Upper lobe of left lung (tissue), 6 donors: ENCODE results near the gene GRK5. TPM values are rescaled to one million over a fixed set of nuclear protein-coding genes. Genes with fewer than 3 reads are reported as not detected.
"Not testable (repeated sequence)": the region's sequence is repeated elsewhere in the genome, so short reads cannot be mapped to it uniquely, and the experiment has no call there.

ENCODE experiments used
- ATAC-seq, 2 donors: fragments of 200-7000 bp; cut with Tn5 transposase; one replicate each; pipeline ENCODE4 v1.9.1; 2022; ENCODE audit warnings: mild to moderate bottlenecking in 2 of 2, moderate library complexity in 2 of 2; ENCODE audit not compliant: low FRiP score in 2 of 2
- DNase-seq, 2 donors: peaks; one replicate each; pipeline ENCODE4 v3.0.0-alpha.2; 2019 to 2020
- H3K27ac ChIP-seq, 4 donors: fragments of 200-600 bp; sonication (generic); one replicate each; pipeline ENCODE4 v1.5.1; 2016 to 2019
- H3K27me3 ChIP-seq, 4 donors: fragments of 200-600 bp; sonication (generic); one replicate each; pipeline ENCODE4 v1.5.1; 2017 to 2019
- H3K36me3 ChIP-seq, 4 donors: fragments of 200-600 bp; sonication (generic); one replicate each; pipeline ENCODE4 v1.5.1; 2016 to 2019
- H3K4me1 ChIP-seq, 4 donors: fragments of 200-600 bp; sonication (generic); one replicate each; pipeline ENCODE4 v1.5.1; 2018 to 2019
- H3K4me3 ChIP-seq, 4 donors: fragments of 200-600 bp; sonication (generic); one replicate each; pipeline ENCODE4 v1.5.1; 2017 to 2019; ENCODE audit warnings: mild to moderate bottlenecking in 2 of 4, moderate library complexity in 1 of 4
- H3K9me3 ChIP-seq, 4 donors: fragments of 200-600 bp; sonication (generic); one replicate each; pipeline ENCODE4 v1.5.1; 2018 to 2019
- EP300 ChIP-seq, 4 donors: sonication (generic); formaldehyde crosslinking; IDR thresholded peaks; one replicate each; pipeline ENCODE4 v1.5.1; 2017; ENCODE audit warnings: antibody characterized with exemption in 4 of 4, control low read depth in 2 of 4
- POLR2A ChIP-seq, 4 donors: fragments of 450-650 bp; IDR thresholded peaks; one replicate each; pipeline ENCODE4 v1.5.1; 2016 to 2017; ENCODE audit warnings: antibody characterized with exemption in 4 of 4, mild to moderate bottlenecking in 2 of 4
- POLR2AphosphoS5 ChIP-seq, 2 donors: sonication (generic); formaldehyde crosslinking; IDR thresholded peaks; one replicate each; pipeline ENCODE4 v1.5.1; 2017; ENCODE audit warnings: antibody characterized with exemption in 2 of 2
- WGBS, 2 donors: methylation state at CpG; one replicate each; pipeline ENCODE4 v1.1.5; 2017 to 2018; 5-methylcytosine and 5-hydroxymethylcytosine counted together
- total RNA-seq, 6 donors: library from RNA; depleted of rRNA in 4 of 6; stranded (reverse); fragments of >200 nt in 4 of 6; gene quantifications; one replicate each; pipeline versions ENCODE4 v1.1.0 to v1.2.1, GENCODE V29; 2016 to 2021
- TF ChIP-seq, protein P1 (sequence below), 6 experiments: fragments of 450-650 bp in 4 of 6; fragments of 200-600 bp in 2 of 6; sonication (generic) in 2 of 6; IDR thresholded peaks; one replicate each; pipeline ENCODE4 v1.5.1; 2016 to 2019; ENCODE audit warnings: antibody characterized with exemption in 6 of 6
- donor health status: DM: no; HTN: no; CAD: no; lungs with moderate emphysema.
- donor health status: DM: no; HTN: yes; CAD: no; lungs with severe emphysema.

GRK5 gene
- total RNA-seq, 6 donors from 2014 or later: 38.6 to 80.9 (median 61.1) TPM

DNA sequence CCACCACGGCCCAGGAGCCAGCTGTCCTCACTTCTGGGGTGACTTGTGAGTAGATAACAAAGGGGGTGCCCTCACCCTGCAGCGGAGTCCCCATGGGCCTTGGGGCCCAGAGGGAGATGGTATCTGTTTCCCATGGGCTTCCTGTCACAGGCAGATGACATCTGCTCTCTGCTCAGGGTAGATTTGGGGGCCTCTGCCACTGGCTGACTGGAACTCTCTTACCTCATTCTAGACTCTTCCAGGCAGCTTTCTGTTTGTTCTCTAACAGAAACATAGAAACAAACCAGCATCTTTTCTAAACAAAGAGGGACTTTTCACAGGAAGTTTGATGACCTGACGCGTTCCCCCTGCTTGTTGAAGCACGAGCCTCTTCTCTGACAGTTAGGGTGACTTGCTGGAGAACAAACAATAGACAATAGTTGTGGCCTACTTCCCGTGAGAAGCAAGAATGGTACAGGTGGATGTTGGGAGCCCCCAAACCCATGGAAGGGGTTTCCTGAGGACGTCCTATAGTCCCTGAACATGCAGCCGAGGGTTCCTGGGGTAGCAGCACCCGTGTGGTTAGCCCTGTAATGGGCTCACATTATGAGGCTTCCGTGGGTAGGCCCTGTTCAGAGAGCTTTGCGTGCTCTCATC is 61.6 kb downstream of the GRK5 start:
- H3K27ac ChIP-seq: peak overlapping the region; percentile 86 to 94 (median 88)
- TF ChIP-seq, protein P1, sequence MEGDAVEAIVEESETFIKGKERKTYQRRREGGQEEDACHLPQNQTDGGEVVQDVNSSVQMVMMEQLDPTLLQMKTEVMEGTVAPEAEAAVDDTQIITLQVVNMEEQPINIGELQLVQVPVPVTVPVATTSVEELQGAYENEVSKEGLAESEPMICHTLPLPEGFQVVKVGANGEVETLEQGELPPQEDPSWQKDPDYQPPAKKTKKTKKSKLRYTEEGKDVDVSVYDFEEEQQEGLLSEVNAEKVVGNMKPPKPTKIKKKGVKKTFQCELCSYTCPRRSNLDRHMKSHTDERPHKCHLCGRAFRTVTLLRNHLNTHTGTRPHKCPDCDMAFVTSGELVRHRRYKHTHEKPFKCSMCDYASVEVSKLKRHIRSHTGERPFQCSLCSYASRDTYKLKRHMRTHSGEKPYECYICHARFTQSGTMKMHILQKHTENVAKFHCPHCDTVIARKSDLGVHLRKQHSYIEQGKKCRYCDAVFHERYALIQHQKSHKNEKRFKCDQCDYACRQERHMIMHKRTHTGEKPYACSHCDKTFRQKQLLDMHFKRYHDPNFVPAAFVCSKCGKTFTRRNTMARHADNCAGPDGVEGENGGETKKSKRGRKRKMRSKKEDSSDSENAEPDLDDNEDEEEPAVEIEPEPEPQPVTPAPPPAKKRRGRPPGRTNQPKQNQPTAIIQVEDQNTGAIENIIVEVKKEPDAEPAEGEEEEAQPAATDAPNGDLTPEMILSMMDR (IDR thresholded peaks at IDR 0.05): no peak
- TF ChIP-seq POLR2AphosphoS5 (IDR thresholded peaks at IDR 0.05): peak; percentile 71 to 81
- no peak for TF ChIP-seq POLR2A (IDR thresholded peaks at IDR 0.05)
- TF ChIP-seq EP300 (IDR thresholded peaks at IDR 0.05): peak; percentile 50 to 92 (median 88)
- H3K27me3 ChIP-seq: no peaks in the 10 kb centered on the region
- ATAC-seq: no peak
- DNase-seq: no peak
- H3K4me1 ChIP-seq: peaks cover 65 to 87% (median 76%) of the 10 kb centered on the region in 4 donors
- WGBS, 2 donors: 49 to 60% methylated on average over 9 to 11 of the region's 11 CpGs
- H3K36me3 ChIP-seq: no peaks in the 10 kb centered on the region
- no peaks in the 10 kb centered on the region for H3K9me3 ChIP-seq
- H3K4me3 ChIP-seq: no peak overlapping the region

- H3K4me1 ChIP-seq: peaks cover 62 to 87% (median 76%) of the 10 kb centered on the region in 4 donors
These were observed 62.4 kb downstream of the GRK5 start for GRCh38 chr10:119269737-119270136.

GRCh38 chr10:119270762-119271366 is 63.5 kb downstream of the GRK5 start:
- ATAC-seq (peak; percentile 69 to 88), DNase-seq (peak; percentile 91 to 93)

More at GRCh38 chr10:119269737-119270136, 62.4 kb downstream of the GRK5 start:
- no peaks in the 10 kb centered on the region for H3K9me3 ChIP-seq
- no peaks in the 10 kb centered on the region for H3K27me3 ChIP-seq
- H3K36me3 ChIP-seq: no peaks in the 10 kb centered on the region
- peak overlapping the region; percentile 86 to 94 (median 88) for H3K27ac ChIP-seq
- DNase-seq (no peak), ATAC-seq (no peak)
- TF ChIP-seq EP300 (IDR thresholded peaks at IDR 0.05) (no peak), POLR2A (IDR thresholded peaks at IDR 0.05) (no peak), POLR2AphosphoS5 (IDR thresholded peaks at IDR 0.05) (no peak)
- TF ChIP-seq, protein P1 (IDR thresholded peaks at IDR 0.05): no peak
- WGBS, 2 donors: 75 to 87% methylated on average over 3 of the region's 3 CpGs
- no peak overlapping the region for H3K4me3 ChIP-seq

DNA sequence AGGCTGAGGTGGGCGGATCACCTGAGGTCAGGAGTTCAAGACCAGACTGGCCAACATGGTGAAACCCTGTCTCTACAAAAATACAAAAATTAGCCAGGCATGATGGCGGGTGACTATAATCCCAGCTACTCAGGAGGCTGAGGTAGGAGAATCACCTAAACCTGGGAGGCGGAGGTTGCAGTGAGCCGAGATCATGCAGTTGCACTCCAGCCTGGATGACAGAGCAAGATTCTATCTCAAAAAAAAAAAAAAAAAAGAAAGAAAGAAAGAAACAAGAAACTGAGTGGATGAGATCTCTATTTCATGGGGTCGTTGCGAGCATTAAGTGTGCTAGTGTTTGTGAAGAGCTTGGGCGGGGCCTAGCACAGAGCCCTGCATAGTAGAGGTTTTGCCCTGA is 65.0 kb downstream of the GRK5 start:
- not testable (repeated sequence) for H3K27me3 ChIP-seq, ATAC-seq, H3K9me3 ChIP-seq, H3K4me3 ChIP-seq, DNase-seq, H3K36me3 ChIP-seq
- H3K27ac ChIP-seq: peak overlapping the region; percentile 86 to 94 (median 88)
- H3K4me1 ChIP-seq: peaks cover 58 to 86% (median 80%) of the 10 kb centered on the region in 4 donors
- 85 to 87% methylated on average over 7 of the region's 7 CpGs for WGBS, 2 donors

More at GRCh38 chr10:119270762-119271366, 63.5 kb downstream of the GRK5 start:
- H3K9me3 ChIP-seq: no peaks in the 10 kb centered on the region
- TF ChIP-seq EP300 (IDR thresholded peaks at IDR 0.05) (peak in 2 of 4 donors; percentile 85 to 91), POLR2AphosphoS5 (IDR thresholded peaks at IDR 0.05) (peak; percentile 74 to 83), POLR2A (IDR thresholded peaks at IDR 0.05) (peak in 3 of 4 donors; percentile 36 to 43 (median 37))
- TF ChIP-seq, protein P1 (IDR thresholded peaks at IDR 0.05): no peak
- peaks cover 62 to 93% (median 83%) of the 10 kb centered on the region in 4 donors for H3K4me1 ChIP-seq
- H3K4me3 ChIP-seq: peak overlapping the region in 2 of 4 donors; percentile 5 to 14
- peak overlapping the region; percentile 86 to 94 (median 88) for H3K27ac ChIP-seq
- H3K36me3 ChIP-seq: no peaks in the 10 kb centered on the region
- 19 to 29% methylated on average over 15 to 18 of the region's 18 CpGs for WGBS, 2 donors
- no peaks in the 10 kb centered on the region for H3K27me3 ChIP-seq

GRCh38 chr10:119272736-119273135 is 65.4 kb downstream of the GRK5 start:
- WGBS, 2 donors: 89 to 93% methylated on average over 6 to 9 of the region's 9 CpGs
- Histone ChIP-seq H3K27me3 (no peaks in the 10 kb centered on the region), H3K27ac (peak overlapping the region; percentile 86 to 94 (median 88)), H3K9me3 (no peaks in the 10 kb centered on the region), H3K4me3 (no peak overlapping the region), H3K4me1 (peaks cover 54 to 82% (median 76%) of the 10 kb centered on the region in 4 donors), H3K36me3 (no peaks in the 10 kb centered on the region)
- ATAC-seq (no peak), DNase-seq (no peak)
- TF ChIP-seq POLR2AphosphoS5 (IDR thresholded peaks at IDR 0.05) (no peak), POLR2A (IDR thresholded peaks at IDR 0.05) (no peak), EP300 (IDR thresholded peaks at IDR 0.05) (no peak)
- TF ChIP-seq, protein P1 (IDR thresholded peaks at IDR 0.05): no peak
